ENCODE measurements around the gene CHRND. TPM values are rescaled to one million over a fixed set of nuclear protein-coding genes. Genes with fewer than 3 reads are reported as not detected.

CHRND gene
- total RNA-seq, 2 experiments from 2014 or later = not detected

DNA sequence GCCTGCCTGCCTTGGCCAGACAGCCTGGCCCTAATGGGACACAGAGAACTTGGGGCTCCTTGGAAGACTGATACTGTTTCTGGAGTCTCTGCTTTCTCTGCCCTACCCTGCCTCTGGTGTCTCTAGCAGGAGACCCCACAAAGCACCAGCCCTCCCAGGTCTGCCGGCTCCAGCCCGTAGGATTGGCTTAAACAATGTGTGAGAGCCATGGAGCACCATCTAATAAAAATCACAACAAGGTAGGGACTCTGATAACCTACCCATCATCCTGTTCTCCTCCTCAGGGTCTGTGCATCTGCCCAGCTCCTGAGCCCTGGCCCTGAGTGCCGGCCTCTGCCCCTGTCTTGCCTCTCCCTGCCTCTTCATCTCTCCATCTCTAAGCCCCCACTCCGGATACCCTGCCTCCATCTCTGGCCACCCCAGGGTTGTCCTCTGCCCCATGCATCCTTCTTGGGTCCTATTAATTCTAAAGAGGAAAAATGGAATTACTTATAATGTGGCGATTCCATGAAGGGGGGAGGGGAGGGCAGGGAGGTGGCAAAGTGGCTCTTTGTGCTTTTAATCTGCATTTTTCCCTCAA is 37.1 kb upstream of the CHRND start:
- intact Hi-C loops (cut with micrococcal nuclease) = no loop called here
- POLR2A ChIA-PET = no interaction called here
- Mint-ChIP-seq H3K27me3 (peaks cover 37% of the 10 kb centered on the region), H3K4me1 (ENCODE audit: low read depth) (peaks cover 5% of the 10 kb centered on the region), H3K9me3 (no peaks in the 10 kb centered on the region), H3K36me3 (ENCODE audit: low read depth) (no peaks in the 10 kb centered on the region), H3K4me3 (no peak overlapping the region), H3K27ac (no peak overlapping the region)
- no peak for DNase-seq
- no peak for ATAC-seq
- TF ChIP-seq CTCF (IDR thresholded peaks at IDR 0.05) = no peak
- CTCF ChIA-PET = no interaction called here

- POLR2A ChIA-PET = no interaction called here
- Mint-ChIP-seq H3K27me3 (peaks cover 31% of the 10 kb centered on the region), H3K4me3 (no peak overlapping the region), H3K9me3 (no peaks in the 10 kb centered on the region), H3K27ac (no peak overlapping the region), H3K4me1 (ENCODE audit: low read depth) (peaks cover 5% of the 10 kb centered on the region), H3K36me3 (ENCODE audit: low read depth) (no peaks in the 10 kb centered on the region)
- CTCF ChIA-PET = interaction anchor here (0.6 to 1.2 kb wide), 2 partner anchors 43 to 77 kb away, joined by 3 read pairs; no protein-coding TSS in a partner anchor
- ATAC-seq = no peak
- no peak for DNase-seq
- TF ChIP-seq CTCF (IDR thresholded peaks at IDR 0.05) = no peak
- intact Hi-C loops (cut with micrococcal nuclease) = no loop called here
Measured at GRCh38 chr2:232489516-232490220, 36.3 kb upstream of the CHRND start.

GRCh38 chr2:232490221-232491138 is 35.5 kb upstream of the CHRND start:
- Mint-ChIP-seq H3K4me1 (ENCODE audit: low read depth) (peaks cover under 1% of the 10 kb centered on the region), H3K36me3 (ENCODE audit: low read depth) (no peaks in the 10 kb centered on the region), H3K4me3 (no peak overlapping the region), H3K27me3 (peaks cover 23% of the 10 kb centered on the region), H3K27ac (no peak overlapping the region), H3K9me3 (no peaks in the 10 kb centered on the region)
- CTCF ChIA-PET = interaction anchor here (1.2 kb wide), 1 partner anchor 43 kb away, joined by 3 read pairs; no protein-coding TSS in a partner anchor
- TF ChIP-seq CTCF (IDR thresholded peaks at IDR 0.05) = no peak
- intact Hi-C loops (cut with micrococcal nuclease) = no loop called here
- POLR2A ChIA-PET = no interaction called here
- DNase-seq (no peak), ATAC-seq (no peak)

DNA sequence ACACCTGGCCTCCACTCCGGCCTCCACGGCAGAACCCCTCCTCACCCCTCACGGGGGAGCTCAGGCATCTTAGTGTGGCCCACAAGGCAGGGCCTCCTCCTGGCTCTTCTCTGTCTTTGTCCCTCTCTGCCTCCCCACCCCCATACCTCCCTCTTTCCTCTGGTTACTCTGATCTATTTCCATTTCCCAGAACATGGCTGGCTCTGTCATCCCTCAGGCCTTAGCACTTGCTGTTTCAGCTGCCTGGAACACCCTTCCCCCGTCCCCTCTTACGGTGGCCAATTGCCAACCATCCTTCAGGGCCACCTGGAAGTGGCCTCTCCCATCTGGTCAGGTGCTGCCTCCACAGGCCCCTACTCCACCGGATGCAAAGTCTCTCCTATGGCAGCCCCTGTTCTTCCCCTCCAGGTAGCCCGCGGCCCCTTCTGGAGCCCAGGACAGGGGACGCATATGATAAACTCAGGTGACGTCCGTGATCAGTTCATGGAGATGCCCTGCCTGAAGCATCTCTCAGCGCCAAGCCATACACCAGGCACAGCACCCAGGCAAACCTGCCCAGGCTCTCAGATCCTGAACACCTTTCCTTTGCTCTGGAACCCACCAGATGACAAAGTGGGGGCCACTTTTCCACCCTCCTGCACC is 34.7 kb upstream of the CHRND start:
- CTCF ChIA-PET = no interaction called here
- H3K9me3 Mint-ChIP-seq = no peaks in the 10 kb centered on the region
- POLR2A ChIA-PET = no interaction called here
- H3K27ac Mint-ChIP-seq = no peak overlapping the region
- no peak for TF ChIP-seq CTCF (IDR thresholded peaks at IDR 0.05)
- H3K4me1 Mint-ChIP-seq (ENCODE audit: low read depth) = no peaks in the 10 kb centered on the region
- H3K4me3 Mint-ChIP-seq = no peak overlapping the region
- ATAC-seq (no peak), DNase-seq (no peak)
- intact Hi-C loops (cut with micrococcal nuclease) = no loop called here
- H3K27me3 Mint-ChIP-seq = peaks cover 23% of the 10 kb centered on the region
- H3K36me3 Mint-ChIP-seq (ENCODE audit: low read depth) = no peaks in the 10 kb centered on the region
